Epithelial cell of prostate (primary cell): Measurements from ENCODE around the gene NHLRC4.
A peak's percentile ranks its signal among the peaks of the same experiment; 100 is the strongest.

Source experiments
- DNase-seq: peaks from one replicate; pipeline ENCODE4 v3.0.0-alpha.2; 2011; ENCODE audit warnings: low read depth, low spot score
- H3K27ac ChIP-seq: fragments of 450-650 bp; 2 replicates; pipeline ENCODE4 v1.5.1; 2017; ENCODE audit warnings: mild to moderate bottlenecking

NHLRC4 gene

GRCh38 chr16:529012-529575 is 37.7 kb upstream of the NHLRC4 start:
- H3K27ac ChIP-seq = peak overlapping the region; percentile 95
- no peak for DNase-seq

- no peak overlapping the region for H3K27ac ChIP-seq
- no peak for DNase-seq
These were observed 36.5 kb upstream of the NHLRC4 start for GRCh38 chr16:530111-530817.

- DNase-seq = no peak
- no peak overlapping the region for H3K27ac ChIP-seq
These were observed 35.2 kb upstream of the NHLRC4 start for GRCh38 chr16:531494-532125.

- H3K27ac ChIP-seq = no peak overlapping the region
- no peak for DNase-seq
These were observed 33.2 kb upstream of the NHLRC4 start for GRCh38 chr16:533391-534123.

GRCh38 chr16:534135-534534 is 32.7 kb upstream of the NHLRC4 start:
- DNase-seq = no peak
- no peak overlapping the region for H3K27ac ChIP-seq

GRCh38 chr16:534856-535445 is 31.9 kb upstream of the NHLRC4 start:
- no peak for DNase-seq
- H3K27ac ChIP-seq = peak overlapping the region; percentile 18

- H3K27ac ChIP-seq = peak overlapping the region; percentile 18
- DNase-seq = peak; percentile 36
These were observed 31.1 kb upstream of the NHLRC4 start for GRCh38 chr16:535446-536405.

- DNase-seq = no peak
- H3K27ac ChIP-seq = no peak overlapping the region
These were observed 30.1 kb upstream of the NHLRC4 start for GRCh38 chr16:536746-537145.

GRCh38 chr16:537415-538335 is 29.1 kb upstream of the NHLRC4 start:
- no peak for DNase-seq
- H3K27ac ChIP-seq = no peak overlapping the region

- H3K27ac ChIP-seq = no peak overlapping the region
These were observed 26.8 kb upstream of the NHLRC4 start for GRCh38 chr16:539901-540530.

GRCh38 chr16:540645-541340 is 26.0 kb upstream of the NHLRC4 start:
- DNase-seq = no peak

More at GRCh38 chr16:539901-540530, 26.8 kb upstream of the NHLRC4 start:
- no peak for DNase-seq

GRCh38 chr16:543301-544164 is 23.3 kb upstream of the NHLRC4 start:
- DNase-seq = no peak
- H3K27ac ChIP-seq = no peak overlapping the region

More at GRCh38 chr16:540645-541340, 26.0 kb upstream of the NHLRC4 start:
- H3K27ac ChIP-seq = no peak overlapping the region

- no peak overlapping the region for H3K27ac ChIP-seq
- no peak for DNase-seq
These were observed 22.3 kb upstream of the NHLRC4 start for GRCh38 chr16:544517-544916.

GRCh38 chr16:546909-547770 is 19.7 kb upstream of the NHLRC4 start:
- H3K27ac ChIP-seq = no peak overlapping the region
- DNase-seq = no peak

- DNase-seq = no peak
- no peak overlapping the region for H3K27ac ChIP-seq
These were observed 18.2 kb upstream of the NHLRC4 start for GRCh38 chr16:548586-548985.
